ENCODE results near the gene PPFIA1. TPM values are rescaled to one million over a fixed set of nuclear protein-coding genes. Genes with fewer than 3 reads are reported as not detected.

Gene PPFIA1
- total RNA-seq, 2 experiments from 2014 or later = 29.2 to 32.7 TPM

GRCh38 chr11:70428701-70429427 lies 158.4 kb downstream of the PPFIA1 start:
- no peak overlapping the region for H3K27ac Mint-ChIP-seq
- H3K27me3 Mint-ChIP-seq = no peaks in the 10 kb centered on the region
- no peak for DNase-seq
- H3K4me1 Mint-ChIP-seq = no peaks in the 10 kb centered on the region
- H3K9me3 Mint-ChIP-seq = no peaks in the 10 kb centered on the region
- H3K36me3 Mint-ChIP-seq (ENCODE audit: low read depth) = no peaks in the 10 kb centered on the region
- no peak overlapping the region for H3K4me3 Mint-ChIP-seq
- ChIA-PET POLR2A (interaction anchor here (0.6 kb wide), 1 partner anchor 454 kb away, joined by 3 read pairs; no protein-coding TSS in a partner anchor), CTCF (interaction anchor here (2.3 kb wide), 1 partner anchor 9 kb away, joined by 7 read pairs; no protein-coding TSS in a partner anchor)

GRCh38 chr11:70429428-70429705 lies 158.9 kb downstream of the PPFIA1 start:
- DNase-seq = no peak
- no peak overlapping the region for H3K4me3 Mint-ChIP-seq
- H3K27ac Mint-ChIP-seq = no peak overlapping the region
- no peaks in the 10 kb centered on the region for H3K9me3 Mint-ChIP-seq
- POLR2A ChIA-PET = no interaction called here
- H3K36me3 Mint-ChIP-seq (ENCODE audit: low read depth) = no peaks in the 10 kb centered on the region
- H3K4me1 Mint-ChIP-seq = no peaks in the 10 kb centered on the region
- CTCF ChIA-PET = interaction anchor here (2.3 kb wide), 1 partner anchor 10 kb away, joined by 7 read pairs; no protein-coding TSS in a partner anchor
- no peaks in the 10 kb centered on the region for H3K27me3 Mint-ChIP-seq

- Mint-ChIP-seq H3K36me3 (ENCODE audit: low read depth) (no peaks in the 10 kb centered on the region), H3K27ac (no peak overlapping the region), H3K4me1 (no peaks in the 10 kb centered on the region), H3K9me3 (no peaks in the 10 kb centered on the region), H3K27me3 (no peaks in the 10 kb centered on the region), H3K4me3 (no peak overlapping the region)
- ChIA-PET CTCF (interaction anchor here (2.3 kb wide), 1 partner anchor 10 kb away, joined by 7 read pairs; no protein-coding TSS in a partner anchor), POLR2A (no interaction called here)
- no peak for DNase-seq
Observed at GRCh38 chr11:70429724-70430521, 159.4 kb downstream of the PPFIA1 start.

- no peaks in the 10 kb centered on the region for H3K4me1 Mint-ChIP-seq
- CTCF ChIA-PET = interaction anchor here (2.3 kb wide), 1 partner anchor 11 kb away, joined by 7 read pairs; no protein-coding TSS in a partner anchor
- H3K27ac Mint-ChIP-seq = no peak overlapping the region
- no peak overlapping the region for H3K4me3 Mint-ChIP-seq
- no peaks in the 10 kb centered on the region for H3K27me3 Mint-ChIP-seq
- no peaks in the 10 kb centered on the region for H3K9me3 Mint-ChIP-seq
- POLR2A ChIA-PET = no interaction called here
- no peaks in the 10 kb centered on the region for H3K36me3 Mint-ChIP-seq (ENCODE audit: low read depth)
- no peak for DNase-seq
Observed at GRCh38 chr11:70430671-70431574, 160.4 kb downstream of the PPFIA1 start.

GRCh38 chr11:70431611-70432010 lies 161.1 kb downstream of the PPFIA1 start:
- DNase-seq = no peak
- CTCF ChIA-PET = no interaction called here
- H3K36me3 Mint-ChIP-seq (ENCODE audit: low read depth) = no peaks in the 10 kb centered on the region
- no peak overlapping the region for H3K4me3 Mint-ChIP-seq
- H3K4me1 Mint-ChIP-seq = no peaks in the 10 kb centered on the region
- POLR2A ChIA-PET = no interaction called here
- H3K9me3 Mint-ChIP-seq = no peaks in the 10 kb centered on the region
- no peaks in the 10 kb centered on the region for H3K27me3 Mint-ChIP-seq
- H3K27ac Mint-ChIP-seq = no peak overlapping the region

- CTCF ChIA-PET = no interaction called here
- no peaks in the 10 kb centered on the region for H3K27me3 Mint-ChIP-seq
- H3K36me3 Mint-ChIP-seq (ENCODE audit: low read depth) = no peaks in the 10 kb centered on the region
- H3K4me1 Mint-ChIP-seq = no peaks in the 10 kb centered on the region
- no peak overlapping the region for H3K27ac Mint-ChIP-seq
- DNase-seq = no peak
- H3K9me3 Mint-ChIP-seq = no peaks in the 10 kb centered on the region
- POLR2A ChIA-PET = no interaction called here
- H3K4me3 Mint-ChIP-seq = no peak overlapping the region
Observed at GRCh38 chr11:70432065-70432464, 161.6 kb downstream of the PPFIA1 start.

GRCh38 chr11:70432580-70432979 lies 162.1 kb downstream of the PPFIA1 start:
- DNase-seq = no peak
- Mint-ChIP-seq H3K36me3 (ENCODE audit: low read depth) (no peaks in the 10 kb centered on the region), H3K4me1 (no peaks in the 10 kb centered on the region), H3K4me3 (no peak overlapping the region), H3K9me3 (no peaks in the 10 kb centered on the region), H3K27me3 (no peaks in the 10 kb centered on the region), H3K27ac (no peak overlapping the region)
- POLR2A ChIA-PET = no interaction called here
- CTCF ChIA-PET = no interaction called here

- no peak overlapping the region for H3K4me3 Mint-ChIP-seq
Observed at GRCh38 chr11:70433038-70433437, 162.5 kb downstream of the PPFIA1 start.

GRCh38 chr11:70433526-70433925 lies 163.0 kb downstream of the PPFIA1 start:
- Mint-ChIP-seq H3K36me3 (ENCODE audit: low read depth) (no peaks in the 10 kb centered on the region), H3K27me3 (no peaks in the 10 kb centered on the region), H3K9me3 (no peaks in the 10 kb centered on the region), H3K27ac (no peak overlapping the region), H3K4me1 (no peaks in the 10 kb centered on the region), H3K4me3 (no peak overlapping the region)
- no peak for DNase-seq
- ChIA-PET CTCF (no interaction called here), POLR2A (interaction anchor here (0.5 kb wide), 1 partner anchor 32 kb away, joined by 7 read pairs; no protein-coding TSS in a partner anchor)

More at GRCh38 chr11:70433038-70433437, 162.5 kb downstream of the PPFIA1 start:
- Mint-ChIP-seq H3K4me1 (no peaks in the 10 kb centered on the region), H3K9me3 (no peaks in the 10 kb centered on the region), H3K27me3 (no peaks in the 10 kb centered on the region), H3K36me3 (ENCODE audit: low read depth) (no peaks in the 10 kb centered on the region), H3K27ac (no peak overlapping the region)
- ChIA-PET CTCF (no interaction called here), POLR2A (no interaction called here)
- no peak for DNase-seq

Small RNA genes lying within 50 kb of the gene (microRNA-seq; reads per million reads assigned to microRNA genes)
- gene MIR548K (ENCODE audit: borderline microRNAs expressed, borderline replicate concordance) = 8.6 reads per million, percentile 38 among the genes with 10 or more reads in this experiment

Other genes starting within 250 kb of the PPFIA1 start
- not detected for gene ANO1, start 192.4 kb upstream of the PPFIA1 start, total RNA-seq
- gene FADD, start 67.4 kb upstream of the PPFIA1 start, total RNA-seq = 10 to 100 TPM; 31.7 to 34.5 TPM
- under 1 TPM; 0.42 to 0.54 TPM for gene CTTN, start 127.8 kb downstream of the PPFIA1 start, total RNA-seq